Neural cell (in vitro differentiated cells): ENCODE data around the gene INPP5A. TPM values are rescaled to one million over a fixed set of nuclear protein-coding genes. Genes with fewer than 3 reads are reported as not detected.

ENCODE experiments used
- H2AFZ ChIP-seq: fragments of 200-600, 300-800 bp; sonication (generic), shearing (Covaris generic); 2 replicates; pipeline ENCODE4 v1.6.0; 2014; ENCODE audit warnings: low read depth, mild to moderate bottlenecking, antibody characterized with exemption, low read length, moderate library complexity
- H3F3A ChIP-seq: fragments of 200-600 bp; shearing (Covaris generic); 2 replicates; pipeline ENCODE4 v1.6.1; 2016; ENCODE audit warnings: mild to moderate bottlenecking, moderate library complexity, mixed read lengths, antibody characterized with exemption, low read length; ENCODE audit not compliant: insufficient read depth, poor library complexity, severe bottlenecking
- H3K27ac ChIP-seq: fragments of 200-600, 300-800 bp; sonication (generic), shearing (Covaris generic); 2 replicates; pipeline ENCODE4 v1.5.1; 2014; ENCODE audit warnings: mild to moderate bottlenecking, low read length, moderate library complexity
- H3K27me3 ChIP-seq: fragments of 300-800, 200-600 bp; sonication (generic), shearing (Covaris generic); 2 replicates; pipeline ENCODE4 v1.6.0; 2014; ENCODE audit warnings: mild to moderate bottlenecking, low read depth, low read length, moderate library complexity; ENCODE audit not compliant: insufficient read depth
- H3K36me3 ChIP-seq: fragments of 300-800, 200-600 bp; sonication (generic), shearing (Covaris generic); 2 replicates; pipeline ENCODE4 v1.5.1; 2014; ENCODE audit warnings: mild to moderate bottlenecking, antibody characterized with exemption, low read length, moderate library complexity; ENCODE audit not compliant: insufficient read depth
- H3K4me2 ChIP-seq: fragments of 300-800, 200-600 bp; sonication (generic), shearing (Covaris generic); 2 replicates; pipeline ENCODE4 v1.6.0; 2014; ENCODE audit warnings: mild to moderate bottlenecking, low read length
- H3K4me3 ChIP-seq: fragments of 300-800, 200-600 bp; sonication (generic), shearing (Covaris generic); 2 replicates; pipeline ENCODE4 v1.5.1; 2014; ENCODE audit warnings: mild to moderate bottlenecking, low read length, moderate library complexity
- H3K79me2 ChIP-seq: fragments of 200-600 bp; shearing (Covaris generic); replicated peaks from 2 replicates; pipeline ENCODE4 v1.6.0; 2014; ENCODE audit warnings: mild to moderate bottlenecking, low read length, moderate library complexity; ENCODE audit not compliant: insufficient read depth
- H3K9ac ChIP-seq: fragments of 300-800, 200-600 bp; sonication (generic), shearing (Covaris generic); 2 replicates; pipeline ENCODE4 v1.6.1; 2016; ENCODE audit warnings: mild to moderate bottlenecking, low read length, mixed read lengths
- H3K9me2 ChIP-seq: fragments of 200-600 bp; shearing (Covaris generic); 2 replicates; pipeline ENCODE4 v1.6.1; 2016; ENCODE audit warnings: mild to moderate bottlenecking, low read length, mixed read lengths; ENCODE audit not compliant: insufficient read depth
- H3K9me3 ChIP-seq: fragments of 200-600, 300-800 bp; sonication (generic), shearing (Covaris generic); 2 replicates; pipeline ENCODE4 v1.6.1; 2016; ENCODE audit warnings: mild to moderate bottlenecking, mixed run types, low read length, moderate library complexity, mixed read lengths
- H4K20me1 ChIP-seq: fragments of 200-600 bp; shearing (Covaris generic); 2 replicates; pipeline ENCODE4 v1.6.1; 2016; ENCODE audit warnings: mild to moderate bottlenecking, mixed run types; ENCODE audit not compliant: insufficient read depth
- EP300 ChIP-seq: fragments of 450-650 bp; conservative IDR thresholded peaks from 2 replicates; pipeline ENCODE4 v1.6.1; 2014; ENCODE audit warnings: antibody characterized with exemption, mild to moderate bottlenecking, moderate library complexity; ENCODE audit not compliant: poor library complexity, severe bottlenecking
- EZH2 ChIP-seq: fragments of 200-600, 300-800 bp; shearing (Covaris generic), sonication (generic); IDR thresholded peaks from 2 replicates; pipeline ENCODE4 v1.6.1; 2014; ENCODE audit warnings: antibody characterized with exemption, low read length, borderline replicate concordance, mild to moderate bottlenecking; ENCODE audit not compliant: insufficient read depth, poor library complexity, severe bottlenecking
- MXI1 ChIP-seq: fragments of 450-650 bp; conservative IDR thresholded peaks from 2 replicates; pipeline ENCODE4 v1.6.1; 2014; ENCODE audit warnings: antibody characterized with exemption, mild to moderate bottlenecking; ENCODE audit not compliant: poor library complexity, severe bottlenecking
- POLR2AphosphoS5 ChIP-seq: IDR thresholded peaks from 2 replicates; pipeline ENCODE4 v1.6.1; 2012
- RAD21 ChIP-seq: fragments of 450-650 bp; conservative IDR thresholded peaks from 2 replicates; pipeline ENCODE4 v1.6.1; 2014; ENCODE audit warnings: antibody characterized with exemption, mild to moderate bottlenecking, moderate library complexity
- SMC3 ChIP-seq: fragments of 450-650 bp; conservative IDR thresholded peaks from 2 replicates; pipeline ENCODE4 v1.6.1; 2014; ENCODE audit warnings: antibody characterized with exemption, mild to moderate bottlenecking, moderate library complexity; ENCODE audit not compliant: poor library complexity
- TAF1 ChIP-seq: IDR thresholded peaks from 2 replicates; pipeline ENCODE4 v1.6.1; 2012; ENCODE audit warnings: low read depth
- polyA plus RNA-seq: library from polyadenylated mRNA; depleted of rRNA; stranded (reverse); fragments of >200 nt; gene quantifications from 2 replicates; pipeline ENCODE4 v1.2.3, GENCODE V29; 2014
- TF ChIP-seq, protein P1 (sequence below): IDR thresholded peaks from 2 replicates; pipeline ENCODE4 v1.6.1; 2012; ENCODE audit warnings: borderline replicate concordance
- TF ChIP-seq, protein P2 (sequence below): fragments of 450-650 bp; IDR thresholded peaks from 2 replicates; pipeline ENCODE4 v1.5.1; 2014; ENCODE audit warnings: antibody characterized with exemption, mild to moderate bottlenecking, moderate library complexity; ENCODE audit not compliant: poor library complexity, severe bottlenecking

The INPP5A gene
- polyA plus RNA-seq, 1 donor from 2014 or later, result 48.8 TPM

DNA sequence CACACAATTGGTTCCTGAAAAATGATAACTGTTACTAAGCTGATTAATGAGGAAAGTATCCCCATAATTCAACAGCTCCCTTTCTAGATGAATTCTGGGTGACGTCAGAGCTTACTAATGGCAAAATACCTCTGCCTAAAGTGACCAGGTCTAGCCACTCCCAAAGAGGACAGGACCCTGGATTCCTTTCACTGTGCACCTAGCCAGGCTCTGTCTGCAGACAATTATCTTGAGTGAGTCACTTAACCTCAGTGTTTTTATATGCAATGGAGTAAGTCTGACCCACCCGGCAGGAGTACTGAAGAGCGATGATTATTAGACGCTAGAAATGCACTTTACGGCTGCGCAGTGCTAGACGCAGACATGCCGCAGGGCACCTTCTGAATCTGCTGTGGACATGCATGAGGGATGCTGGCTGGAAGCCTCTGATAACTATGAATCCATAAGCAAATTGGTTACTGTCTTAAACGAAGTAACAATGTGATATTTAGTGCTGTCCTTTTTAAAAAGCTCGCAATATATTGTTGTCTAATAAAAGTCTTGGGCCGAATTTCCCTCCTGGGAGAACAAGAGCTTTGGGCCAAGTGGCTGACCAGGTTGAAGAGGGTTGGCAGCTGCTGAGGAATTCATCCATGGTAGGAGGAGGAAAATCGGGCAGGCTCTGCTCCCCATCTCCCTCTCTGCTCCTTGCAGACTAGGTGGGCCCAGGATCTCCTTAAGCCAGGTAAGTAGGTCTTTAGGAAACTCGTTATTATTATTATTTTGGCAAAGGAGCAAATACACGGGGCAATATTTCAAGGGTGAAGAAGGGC, 4.6 kb upstream of the INPP5A start:
- Histone ChIP-seq H3F3A (peaks cover 4% of the 10 kb centered on the region), H3K27ac (no peak overlapping the region), H3K9me3 (no peaks in the 10 kb centered on the region), H3K79me2 (no peaks in the 10 kb centered on the region), H3K9me2 (no peaks in the 10 kb centered on the region), H3K4me3 (no peak overlapping the region), H3K4me2 (no peak overlapping the region), H3K9ac (no peak overlapping the region), H3K27me3 (no peaks in the 10 kb centered on the region), H2AFZ (no peak overlapping the region), H4K20me1 (no peaks in the 10 kb centered on the region), H3K36me3 (no peaks in the 10 kb centered on the region)
- no peak for TF ChIP-seq POLR2AphosphoS5
- TF ChIP-seq SMC3, result no peak
- TF ChIP-seq, protein P1, sequence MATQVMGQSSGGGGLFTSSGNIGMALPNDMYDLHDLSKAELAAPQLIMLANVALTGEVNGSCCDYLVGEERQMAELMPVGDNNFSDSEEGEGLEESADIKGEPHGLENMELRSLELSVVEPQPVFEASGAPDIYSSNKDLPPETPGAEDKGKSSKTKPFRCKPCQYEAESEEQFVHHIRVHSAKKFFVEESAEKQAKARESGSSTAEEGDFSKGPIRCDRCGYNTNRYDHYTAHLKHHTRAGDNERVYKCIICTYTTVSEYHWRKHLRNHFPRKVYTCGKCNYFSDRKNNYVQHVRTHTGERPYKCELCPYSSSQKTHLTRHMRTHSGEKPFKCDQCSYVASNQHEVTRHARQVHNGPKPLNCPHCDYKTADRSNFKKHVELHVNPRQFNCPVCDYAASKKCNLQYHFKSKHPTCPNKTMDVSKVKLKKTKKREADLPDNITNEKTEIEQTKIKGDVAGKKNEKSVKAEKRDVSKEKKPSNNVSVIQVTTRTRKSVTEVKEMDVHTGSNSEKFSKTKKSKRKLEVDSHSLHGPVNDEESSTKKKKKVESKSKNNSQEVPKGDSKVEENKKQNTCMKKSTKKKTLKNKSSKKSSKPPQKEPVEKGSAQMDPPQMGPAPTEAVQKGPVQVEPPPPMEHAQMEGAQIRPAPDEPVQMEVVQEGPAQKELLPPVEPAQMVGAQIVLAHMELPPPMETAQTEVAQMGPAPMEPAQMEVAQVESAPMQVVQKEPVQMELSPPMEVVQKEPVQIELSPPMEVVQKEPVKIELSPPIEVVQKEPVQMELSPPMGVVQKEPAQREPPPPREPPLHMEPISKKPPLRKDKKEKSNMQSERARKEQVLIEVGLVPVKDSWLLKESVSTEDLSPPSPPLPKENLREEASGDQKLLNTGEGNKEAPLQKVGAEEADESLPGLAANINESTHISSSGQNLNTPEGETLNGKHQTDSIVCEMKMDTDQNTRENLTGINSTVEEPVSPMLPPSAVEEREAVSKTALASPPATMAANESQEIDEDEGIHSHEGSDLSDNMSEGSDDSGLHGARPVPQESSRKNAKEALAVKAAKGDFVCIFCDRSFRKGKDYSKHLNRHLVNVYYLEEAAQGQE, result no peak
- no peak for TF ChIP-seq RAD21
- no peak for TF ChIP-seq MXI1
- TF ChIP-seq EP300, result no peak
- no peak for TF ChIP-seq TAF1
- TF ChIP-seq, protein P2, sequence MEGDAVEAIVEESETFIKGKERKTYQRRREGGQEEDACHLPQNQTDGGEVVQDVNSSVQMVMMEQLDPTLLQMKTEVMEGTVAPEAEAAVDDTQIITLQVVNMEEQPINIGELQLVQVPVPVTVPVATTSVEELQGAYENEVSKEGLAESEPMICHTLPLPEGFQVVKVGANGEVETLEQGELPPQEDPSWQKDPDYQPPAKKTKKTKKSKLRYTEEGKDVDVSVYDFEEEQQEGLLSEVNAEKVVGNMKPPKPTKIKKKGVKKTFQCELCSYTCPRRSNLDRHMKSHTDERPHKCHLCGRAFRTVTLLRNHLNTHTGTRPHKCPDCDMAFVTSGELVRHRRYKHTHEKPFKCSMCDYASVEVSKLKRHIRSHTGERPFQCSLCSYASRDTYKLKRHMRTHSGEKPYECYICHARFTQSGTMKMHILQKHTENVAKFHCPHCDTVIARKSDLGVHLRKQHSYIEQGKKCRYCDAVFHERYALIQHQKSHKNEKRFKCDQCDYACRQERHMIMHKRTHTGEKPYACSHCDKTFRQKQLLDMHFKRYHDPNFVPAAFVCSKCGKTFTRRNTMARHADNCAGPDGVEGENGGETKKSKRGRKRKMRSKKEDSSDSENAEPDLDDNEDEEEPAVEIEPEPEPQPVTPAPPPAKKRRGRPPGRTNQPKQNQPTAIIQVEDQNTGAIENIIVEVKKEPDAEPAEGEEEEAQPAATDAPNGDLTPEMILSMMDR, result no peak
- no peak for TF ChIP-seq EZH2

DNA sequence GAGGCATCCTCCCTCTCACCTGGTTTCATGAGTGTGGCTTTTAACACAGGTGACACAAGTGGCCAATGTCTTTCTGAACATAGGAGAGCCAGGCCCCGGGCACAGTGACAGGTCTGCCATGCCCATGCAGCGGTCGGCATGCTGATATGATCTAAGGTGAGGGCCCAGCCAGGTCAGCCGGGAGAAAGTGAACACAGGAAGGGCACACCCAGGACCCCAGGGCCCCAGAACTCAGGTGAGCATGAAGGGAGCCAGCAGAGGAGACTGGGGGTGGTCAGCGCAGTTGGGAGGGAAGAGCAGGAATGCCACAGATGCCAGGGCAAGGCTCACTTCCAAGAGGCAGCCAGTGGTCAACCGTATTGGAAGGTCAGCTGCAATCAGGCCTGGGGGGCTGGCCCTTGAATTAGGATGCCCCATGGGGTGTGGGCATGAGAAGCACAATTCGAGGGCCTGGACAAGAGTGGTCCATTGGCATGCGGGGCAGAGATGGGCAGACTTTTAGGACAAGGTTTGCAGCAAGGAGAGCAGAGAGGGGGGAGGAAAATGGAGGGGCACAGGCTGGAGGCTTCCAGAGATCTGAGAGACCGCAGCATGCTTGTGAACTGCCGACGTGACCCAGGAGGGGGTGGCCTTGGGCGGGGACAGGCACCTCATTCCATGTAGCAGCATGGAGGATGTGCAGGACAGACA, 3.9 kb upstream of the INPP5A start:
- no peaks in the 10 kb centered on the region for H3K36me3 ChIP-seq
- H3K4me2 ChIP-seq, result no peak overlapping the region
- no peak overlapping the region for H2AFZ ChIP-seq
- TF ChIP-seq RAD21, result no peak
- no peak for TF ChIP-seq SMC3
- TF ChIP-seq, protein P1, result no peak
- TF ChIP-seq EP300, result no peak
- TF ChIP-seq EZH2, result no peak
- peaks cover 8% of the 10 kb centered on the region for H3K79me2 ChIP-seq
- H3K9me2 ChIP-seq, result no peaks in the 10 kb centered on the region
- H3K27me3 ChIP-seq, result no peaks in the 10 kb centered on the region
- H3F3A ChIP-seq, result peaks cover 4% of the 10 kb centered on the region
- H3K9me3 ChIP-seq, result no peaks in the 10 kb centered on the region
- H4K20me1 ChIP-seq, result no peaks in the 10 kb centered on the region
- no peak overlapping the region for H3K9ac ChIP-seq
- H3K4me3 ChIP-seq, result no peak overlapping the region
- H3K27ac ChIP-seq, result no peak overlapping the region
